ENCODE measurements around the gene NDST4.

NDST4 gene

GRCh38 chr4:114883641-114884040 is 229.8 kb downstream of the NDST4 start:
- TF ChIP-seq CREB1 (IDR thresholded peaks at IDR 0.05; ENCODE audit: low read depth) (no peak), REST (IDR thresholded peaks at IDR 0.05; ENCODE audit: low read depth) (no peak), TAF1 (IDR thresholded peaks at IDR 0.05; ENCODE audit: low read depth) (no peak), EGR1 (IDR thresholded peaks at IDR 0.05) (no peak), RAD21 (IDR thresholded peaks at IDR 0.05; ENCODE audit: low read depth) (no peak), YY1 (IDR thresholded peaks at IDR 0.05; ENCODE audit: low read depth) (no peak)

- TF ChIP-seq NFIC (IDR thresholded peaks at IDR 0.05) (no peak), CREB1 (IDR thresholded peaks at IDR 0.05; ENCODE audit: low read depth) (no peak), ZBTB7A (IDR thresholded peaks at IDR 0.05; ENCODE audit: low read depth) (no peak), EP300 (IDR thresholded peaks at IDR 0.05; ENCODE audit: borderline replicate concordance) (no peak), USF1 (IDR thresholded peaks at IDR 0.05) (no peak), EGR1 (IDR thresholded peaks at IDR 0.05) (no peak), REST (IDR thresholded peaks at IDR 0.05; ENCODE audit: low read depth) (no peak), FOXM1 (IDR thresholded peaks at IDR 0.05; ENCODE audit: borderline replicate concordance, low read depth) (no peak), TCF12 (IDR thresholded peaks at IDR 0.05; ENCODE audit: low read depth) (no peak), RAD21 (IDR thresholded peaks at IDR 0.05; ENCODE audit: low read depth) (no peak), YY1 (IDR thresholded peaks at IDR 0.05; ENCODE audit: low read depth) (no peak), CEBPB (IDR thresholded peaks at IDR 0.05) (no peak), TAF1 (IDR thresholded peaks at IDR 0.05; ENCODE audit: low read depth) (no peak), MAX (IDR thresholded peaks at IDR 0.05) (no peak), TEAD4 (IDR thresholded peaks at IDR 0.05) (no peak)
Observed at GRCh38 chr4:114879916-114880669, 233.3 kb downstream of the NDST4 start.

GRCh38 chr4:114875630-114876029 is 237.8 kb downstream of the NDST4 start:
- TF ChIP-seq NFIC (IDR thresholded peaks at IDR 0.05) (no peak), REST (IDR thresholded peaks at IDR 0.05; ENCODE audit: low read depth) (no peak), CEBPB (IDR thresholded peaks at IDR 0.05) (no peak)

- TF ChIP-seq ZBTB7A (IDR thresholded peaks at IDR 0.05; ENCODE audit: low read depth) (no peak), EGR1 (IDR thresholded peaks at IDR 0.05) (no peak), EP300 (IDR thresholded peaks at IDR 0.05; ENCODE audit: borderline replicate concordance) (no peak), FOXM1 (IDR thresholded peaks at IDR 0.05; ENCODE audit: borderline replicate concordance, low read depth) (no peak), CEBPB (IDR thresholded peaks at IDR 0.05) (no peak), RAD21 (IDR thresholded peaks at IDR 0.05; ENCODE audit: low read depth) (no peak), CREB1 (IDR thresholded peaks at IDR 0.05; ENCODE audit: low read depth) (no peak), NFIC (IDR thresholded peaks at IDR 0.05) (no peak), YY1 (IDR thresholded peaks at IDR 0.05; ENCODE audit: low read depth) (no peak), USF1 (IDR thresholded peaks at IDR 0.05) (no peak)
Observed at GRCh38 chr4:114874321-114874720, 239.1 kb downstream of the NDST4 start.

- TF ChIP-seq TAF1 (IDR thresholded peaks at IDR 0.05; ENCODE audit: low read depth) (no peak), FOXM1 (IDR thresholded peaks at IDR 0.05; ENCODE audit: borderline replicate concordance, low read depth) (no peak), NFIC (IDR thresholded peaks at IDR 0.05) (no peak), ZBTB7A (IDR thresholded peaks at IDR 0.05; ENCODE audit: low read depth) (no peak), CREB1 (IDR thresholded peaks at IDR 0.05; ENCODE audit: low read depth) (no peak), REST (IDR thresholded peaks at IDR 0.05; ENCODE audit: low read depth) (no peak), TEAD4 (IDR thresholded peaks at IDR 0.05) (no peak), YY1 (IDR thresholded peaks at IDR 0.05; ENCODE audit: low read depth) (no peak), EP300 (IDR thresholded peaks at IDR 0.05; ENCODE audit: borderline replicate concordance) (no peak), RAD21 (IDR thresholded peaks at IDR 0.05; ENCODE audit: low read depth) (no peak), TCF12 (IDR thresholded peaks at IDR 0.05; ENCODE audit: low read depth) (no peak), EGR1 (IDR thresholded peaks at IDR 0.05) (no peak), MAX (IDR thresholded peaks at IDR 0.05) (no peak), USF1 (IDR thresholded peaks at IDR 0.05) (no peak), CEBPB (IDR thresholded peaks at IDR 0.05) (no peak)
Observed at GRCh38 chr4:114870987-114871386, 242.4 kb downstream of the NDST4 start.

Data from Ishikawa (cell line).